Cardiac muscle cell (in vitro differentiated cells and primary cell): ENCODE results near the gene POC1B. TPM values are rescaled to one million over a fixed set of nuclear protein-coding genes. Genes with fewer than 3 reads are reported as not detected.
A peak's percentile ranks its signal among the peaks of the same experiment; 100 is the strongest.

Experiments
- DNase-seq, 2 donors: peaks; one replicate each; pipeline versions ENCODE4 v3.0.0 to v3.0.0-alpha.2; 2010 to 2017; ENCODE audit warnings: low read depth in 1 of 2, low spot score in 1 of 2
- H3K27ac ChIP-seq: fragments of 200-600 bp; sonication (generic); 2 replicates; pipeline ENCODE4 v1.5.1; 2016
- H3K27me3 ChIP-seq: fragments of 200-600 bp; sonication (generic); 2 replicates; pipeline ENCODE4 v1.6.0; 2016; ENCODE audit warnings: control low read depth
- H3K36me3 ChIP-seq: fragments of 200-600 bp; sonication (generic); 2 replicates; pipeline ENCODE4 v1.5.1; 2016; ENCODE audit warnings: control low read depth
- H3K4me1 ChIP-seq: fragments of 200-600 bp; sonication (generic); 2 replicates; pipeline ENCODE4 v1.8.1; 2017; ENCODE audit warnings: low read depth, mild to moderate bottlenecking, mixed run types
- H3K4me3 ChIP-seq: fragments of 200-600 bp; sonication (generic); 2 replicates; pipeline ENCODE4 v1.5.1; 2016; ENCODE audit warnings: mild to moderate bottlenecking
- H3K9me3 ChIP-seq: fragments of 200-600 bp; sonication (generic); 2 replicates; pipeline ENCODE4 v1.5.1; 2017; ENCODE audit warnings: low read depth, mild to moderate bottlenecking, control low read depth
- polyA plus RNA-seq: library from polyadenylated mRNA; unstranded; fragments of >200 nt; fragmentation: Nextera tagmentation; extraction: Ambion mirVana; gene quantifications from 2 replicates; pipeline ENCODE4 v1.2.1, GENCODE V29; 2016
- total RNA-seq: library from RNA; depleted of rRNA; stranded (reverse); fragments of >200 nt; gene quantifications from 2 replicates; pipeline ENCODE4 v1.2.3, GENCODE V29; 2016
- TF ChIP-seq, protein P1 (sequence below): IDR thresholded peaks from 2 replicates; pipeline ENCODE4 v1.5.1; 2012; ENCODE audit warnings: low read depth, mild to moderate bottlenecking, low read length

Gene POC1B
- total and polyA plus RNA-seq, 2 experiments from 2014 or later, result 12.8 to 16.1 TPM

DNA sequence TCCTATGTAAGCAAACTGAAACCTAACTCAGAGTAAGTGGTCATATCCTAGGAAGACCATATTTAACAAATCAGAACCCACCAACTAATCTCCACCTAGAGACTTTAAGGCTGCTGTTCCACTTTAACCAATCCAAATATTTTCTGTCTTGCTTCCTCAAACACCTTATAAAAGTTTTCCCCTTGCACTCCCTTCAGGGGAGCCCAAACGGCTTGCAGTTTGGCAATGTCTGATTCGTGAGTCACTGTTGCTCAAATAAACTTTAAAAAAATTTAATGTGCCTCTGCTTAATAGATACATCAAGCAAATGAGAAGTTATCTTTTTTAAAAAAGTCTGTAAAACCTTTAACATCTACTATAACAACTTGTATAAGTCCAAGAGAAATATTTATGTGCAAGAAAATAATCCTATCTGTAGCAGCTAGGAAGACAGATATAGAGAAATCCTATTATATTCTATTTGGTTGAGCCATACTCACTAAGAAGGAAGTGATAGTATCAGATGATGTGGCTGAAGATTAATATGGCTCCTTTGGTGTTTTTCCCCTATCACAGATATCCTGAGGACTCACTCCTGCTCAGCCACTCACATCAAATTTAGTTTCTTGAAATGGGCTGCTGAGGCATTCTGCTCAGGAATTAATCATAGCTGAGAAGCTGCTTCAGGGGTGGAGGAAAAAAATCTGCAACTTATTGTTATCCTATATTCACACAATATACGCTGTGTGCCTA lies 108.4 kb downstream of the POC1B start:
- DNase-seq, result peak in 1 of 2 donors; percentile 50
- Histone ChIP-seq H3K27ac (no peak overlapping the region), H3K36me3 (no peaks in the 10 kb centered on the region), H3K9me3 (no peaks in the 10 kb centered on the region), H3K27me3 (no peaks in the 10 kb centered on the region), H3K4me3 (no peak overlapping the region), H3K4me1 (peaks cover 29% of the 10 kb centered on the region)
- TF ChIP-seq, protein P1, sequence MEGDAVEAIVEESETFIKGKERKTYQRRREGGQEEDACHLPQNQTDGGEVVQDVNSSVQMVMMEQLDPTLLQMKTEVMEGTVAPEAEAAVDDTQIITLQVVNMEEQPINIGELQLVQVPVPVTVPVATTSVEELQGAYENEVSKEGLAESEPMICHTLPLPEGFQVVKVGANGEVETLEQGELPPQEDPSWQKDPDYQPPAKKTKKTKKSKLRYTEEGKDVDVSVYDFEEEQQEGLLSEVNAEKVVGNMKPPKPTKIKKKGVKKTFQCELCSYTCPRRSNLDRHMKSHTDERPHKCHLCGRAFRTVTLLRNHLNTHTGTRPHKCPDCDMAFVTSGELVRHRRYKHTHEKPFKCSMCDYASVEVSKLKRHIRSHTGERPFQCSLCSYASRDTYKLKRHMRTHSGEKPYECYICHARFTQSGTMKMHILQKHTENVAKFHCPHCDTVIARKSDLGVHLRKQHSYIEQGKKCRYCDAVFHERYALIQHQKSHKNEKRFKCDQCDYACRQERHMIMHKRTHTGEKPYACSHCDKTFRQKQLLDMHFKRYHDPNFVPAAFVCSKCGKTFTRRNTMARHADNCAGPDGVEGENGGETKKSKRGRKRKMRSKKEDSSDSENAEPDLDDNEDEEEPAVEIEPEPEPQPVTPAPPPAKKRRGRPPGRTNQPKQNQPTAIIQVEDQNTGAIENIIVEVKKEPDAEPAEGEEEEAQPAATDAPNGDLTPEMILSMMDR, result no peak

- Histone ChIP-seq H3K4me3 (no peak overlapping the region), H3K4me1 (peaks cover 24% of the 10 kb centered on the region), H3K9me3 (no peaks in the 10 kb centered on the region), H3K36me3 (no peaks in the 10 kb centered on the region), H3K27me3 (no peaks in the 10 kb centered on the region), H3K27ac (no peak overlapping the region)
- TF ChIP-seq, protein P1, result no peak
- no peak for DNase-seq
Observed at GRCh38 chr12:89416049-89416792, 109.6 kb downstream of the POC1B start.

GRCh38 chr12:89414851-89415250 lies 111.0 kb downstream of the POC1B start:
- H3K27me3 ChIP-seq, result no peaks in the 10 kb centered on the region
- peaks cover 21% of the 10 kb centered on the region for H3K4me1 ChIP-seq

GRCh38 chr12:89414322-89414721 lies 111.5 kb downstream of the POC1B start:
- Histone ChIP-seq H3K4me1 (peaks cover 18% of the 10 kb centered on the region), H3K27me3 (no peaks in the 10 kb centered on the region), H3K36me3 (no peaks in the 10 kb centered on the region), H3K9me3 (no peaks in the 10 kb centered on the region), H3K27ac (no peak overlapping the region), H3K4me3 (no peak overlapping the region)
- DNase-seq, result no peak
- TF ChIP-seq, protein P1, result no peak

More at GRCh38 chr12:89414851-89415250, 111.0 kb downstream of the POC1B start:
- TF ChIP-seq, protein P1, result no peak
- Histone ChIP-seq H3K9me3 (no peaks in the 10 kb centered on the region), H3K36me3 (no peaks in the 10 kb centered on the region), H3K4me3 (no peak overlapping the region), H3K27ac (no peak overlapping the region)
- DNase-seq, result peak in 1 of 2 donors; percentile 70

- Histone ChIP-seq H3K27me3 (no peaks in the 10 kb centered on the region), H3K36me3 (no peaks in the 10 kb centered on the region), H3K4me3 (no peak overlapping the region), H3K27ac (no peak overlapping the region), H3K4me1 (peaks cover 17% of the 10 kb centered on the region), H3K9me3 (no peaks in the 10 kb centered on the region)
- DNase-seq, result no peak
- TF ChIP-seq, protein P1, result no peak
Observed at GRCh38 chr12:89413234-89413633, 112.6 kb downstream of the POC1B start.
